ENCODE measurements around the gene KMT2A.
"Not testable (repeated sequence)": the region's sequence is repeated elsewhere in the genome, so short reads cannot be mapped to it uniquely, and the experiment has no call there.

KMT2A gene

DNA sequence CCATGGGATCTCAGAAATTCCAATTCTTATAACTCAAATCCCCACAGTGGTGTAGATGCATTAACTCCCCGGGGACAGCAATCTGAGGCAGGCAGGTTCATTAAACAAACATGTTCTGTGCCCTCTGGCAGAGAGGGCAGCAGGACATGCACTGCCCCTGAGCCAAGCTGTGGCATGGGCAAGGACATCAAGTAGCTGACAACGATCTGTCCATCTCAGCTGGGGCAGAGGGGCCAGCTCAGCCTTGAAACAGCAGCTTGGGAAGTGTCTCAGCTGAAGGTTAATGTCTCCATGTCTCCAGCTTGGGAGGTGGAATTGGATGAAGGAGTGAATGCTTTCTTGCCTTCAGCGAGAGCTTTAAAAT lies 108.3 kb downstream of the KMT2A start:
- FAIRE-seq (no peak), DNase-seq (ENCODE audit: insufficient read length, low spot score) (no peak)
- TF ChIP-seq POLR2A (IDR thresholded peaks at IDR 0.05; ENCODE audit: low read depth, low read length) = no peak

DNA sequence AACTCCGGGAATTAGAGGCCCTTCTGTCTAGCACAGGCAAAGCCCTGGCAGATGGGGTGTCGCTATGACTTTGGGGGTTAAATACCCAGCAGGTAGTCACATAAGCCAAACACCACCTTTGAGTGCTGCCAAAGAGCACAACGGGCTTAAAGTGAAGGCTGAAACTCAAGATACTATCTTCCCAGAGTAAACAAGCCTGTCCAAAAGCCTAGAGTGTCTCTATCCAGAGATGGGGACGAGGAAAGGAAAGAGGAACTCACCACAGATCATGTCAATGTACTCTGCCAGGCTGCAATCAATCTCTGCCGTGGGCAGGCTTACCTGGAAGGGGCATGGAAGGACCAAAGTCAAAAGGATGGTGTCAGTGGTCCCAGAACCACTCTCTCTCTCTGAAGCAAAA lies 109.2 kb downstream of the KMT2A start:
- no peak for FAIRE-seq
- no peak for DNase-seq (ENCODE audit: insufficient read length, low spot score)
- no peak for TF ChIP-seq POLR2A (IDR thresholded peaks at IDR 0.05; ENCODE audit: low read depth, low read length)

DNA sequence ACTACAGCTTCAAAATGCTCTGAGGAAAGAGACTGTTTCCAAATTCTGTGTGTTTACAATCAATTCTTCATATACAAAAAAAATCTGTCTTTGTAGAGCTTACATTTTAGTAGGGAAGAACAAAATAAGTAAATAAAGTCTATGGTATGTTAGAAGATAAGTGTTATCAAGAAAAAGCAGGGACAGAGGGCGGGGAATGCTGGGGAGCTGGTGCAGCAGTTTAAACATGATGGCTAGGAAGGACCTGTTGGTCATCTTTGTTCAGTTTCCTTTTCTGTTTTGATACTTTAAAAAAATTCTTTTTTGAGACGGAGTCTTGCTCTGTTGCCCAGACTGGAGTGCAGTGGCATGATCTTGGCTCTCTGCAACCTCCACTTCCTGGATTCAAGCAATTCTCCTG lies 110.8 kb downstream of the KMT2A start:
- DNase-seq (ENCODE audit: insufficient read length, low spot score) (no peak), FAIRE-seq (no peak)
- no peak for TF ChIP-seq POLR2A (IDR thresholded peaks at IDR 0.05; ENCODE audit: low read depth, low read length)

DNA sequence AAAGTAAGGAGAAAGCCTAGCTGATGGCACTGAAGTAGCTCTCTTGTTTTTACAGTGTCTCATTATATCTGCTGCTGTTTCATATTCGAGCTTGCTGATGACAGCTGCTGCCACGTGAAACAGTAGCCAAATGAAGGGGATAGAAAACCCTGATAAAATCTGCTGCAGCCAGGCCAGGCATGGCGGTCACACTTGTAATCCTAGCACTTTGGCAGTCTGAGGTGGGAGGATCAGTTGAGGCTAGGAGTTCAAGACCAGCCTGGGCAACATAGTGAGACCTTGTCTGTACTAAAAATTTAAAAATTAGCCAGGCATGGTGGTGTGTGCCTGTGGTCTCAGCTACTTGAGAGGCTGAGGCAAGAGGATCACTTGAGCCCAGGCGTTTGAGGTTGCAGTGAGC lies 116.0 kb downstream of the KMT2A start:
- TF ChIP-seq POLR2A (IDR thresholded peaks at IDR 0.05; ENCODE audit: low read depth, low read length) = no peak
- DNase-seq (ENCODE audit: insufficient read length, low spot score) (no peak), FAIRE-seq (no peak)

DNA sequence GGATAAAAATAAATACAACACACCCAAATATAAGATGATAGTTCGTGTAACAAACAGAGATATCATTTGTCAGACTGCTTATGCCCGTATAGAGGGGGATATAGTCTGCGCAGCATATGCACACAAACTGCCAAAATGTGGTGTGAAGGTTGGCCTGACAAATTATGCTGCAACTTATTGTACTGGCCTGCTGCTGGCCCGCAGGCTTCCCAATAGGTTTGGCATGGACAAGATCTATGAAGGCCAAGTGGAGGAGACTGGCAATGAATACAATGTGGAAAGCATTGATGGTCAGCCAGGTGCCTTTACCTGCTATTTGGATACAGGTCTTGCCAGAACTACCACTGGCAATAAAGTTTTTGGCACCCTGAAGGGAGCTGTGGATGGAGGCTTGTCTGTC lies 124.5 kb downstream of the KMT2A start:
- DNase-seq (ENCODE audit: insufficient read length, low spot score) (no peak), FAIRE-seq (no peak)
- TF ChIP-seq POLR2A (IDR thresholded peaks at IDR 0.05; ENCODE audit: low read depth, low read length) = no peak

DNA sequence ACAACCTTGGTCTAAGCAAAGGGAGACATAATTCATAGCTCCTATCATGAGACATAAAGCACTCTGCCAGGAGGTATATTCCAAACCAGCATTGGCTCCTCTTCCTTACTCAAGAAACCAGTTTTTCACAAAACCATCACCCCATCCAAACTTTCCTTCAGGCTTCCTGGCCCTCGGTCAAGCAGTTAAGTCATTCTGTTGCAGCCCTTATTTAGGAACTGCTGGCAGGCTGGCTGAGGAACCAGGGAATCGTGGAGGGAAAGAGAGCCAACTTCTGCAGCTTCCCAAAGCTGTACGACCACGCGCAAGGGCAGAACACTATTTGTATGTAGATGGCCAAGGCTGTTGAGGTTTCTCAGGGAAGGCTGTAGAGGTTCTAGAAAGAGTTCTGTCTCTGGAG lies 128.8 kb downstream of the KMT2A start:
- TF ChIP-seq POLR2A (IDR thresholded peaks at IDR 0.05; ENCODE audit: low read depth, low read length) = no peak
- no peak for FAIRE-seq
- no peak for DNase-seq (ENCODE audit: insufficient read length, low spot score)

DNA sequence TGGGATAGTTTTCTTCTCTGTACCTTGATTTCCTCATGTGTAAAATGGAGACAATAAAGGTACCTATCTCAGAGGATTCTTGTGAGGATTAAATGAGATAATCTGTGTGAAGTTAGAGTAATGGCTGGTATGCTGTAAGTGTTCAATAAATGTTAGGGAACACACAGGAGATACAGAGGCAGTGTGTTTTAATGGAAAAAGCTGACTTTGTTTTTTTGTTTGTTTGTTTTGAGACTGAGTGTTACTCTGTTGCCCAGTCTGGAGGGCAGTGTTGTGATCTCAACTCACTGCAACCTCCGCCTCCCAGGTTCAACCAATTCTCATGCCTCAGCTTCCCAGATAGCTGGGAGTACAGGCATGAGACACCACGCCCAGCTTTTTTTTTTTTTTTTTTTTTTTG lies 133.4 kb downstream of the KMT2A start:
- no peak for FAIRE-seq

DNA sequence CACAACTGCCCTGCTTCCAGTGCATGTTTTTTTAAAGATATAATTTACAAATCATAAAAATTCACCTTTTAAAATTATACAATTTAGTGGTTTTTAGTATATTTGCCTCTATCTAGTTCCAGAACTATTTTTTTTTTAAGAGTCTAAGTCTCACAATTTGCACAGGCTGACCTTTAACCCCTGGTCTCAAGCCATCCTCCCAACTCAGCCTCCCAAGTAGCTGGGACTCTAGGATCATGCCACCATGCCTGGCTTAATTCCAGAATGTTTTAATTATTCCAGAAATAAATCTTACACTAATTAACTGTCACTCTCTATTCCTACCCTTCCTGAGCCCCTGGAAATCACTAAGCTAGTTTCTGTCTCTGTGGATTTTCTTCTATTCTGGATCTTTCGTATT lies 134.5 kb downstream of the KMT2A start:
- FAIRE-seq = no peak
- DNase-seq (ENCODE audit: insufficient read length, low spot score) = no peak
- TF ChIP-seq POLR2A (IDR thresholded peaks at IDR 0.05; ENCODE audit: low read depth, low read length) = no peak

More for the DNA sequence above, 133.4 kb downstream of the KMT2A start:
- no peak for TF ChIP-seq POLR2A (IDR thresholded peaks at IDR 0.05; ENCODE audit: low read depth, low read length)
- no peak for DNase-seq (ENCODE audit: insufficient read length, low spot score)

DNA sequence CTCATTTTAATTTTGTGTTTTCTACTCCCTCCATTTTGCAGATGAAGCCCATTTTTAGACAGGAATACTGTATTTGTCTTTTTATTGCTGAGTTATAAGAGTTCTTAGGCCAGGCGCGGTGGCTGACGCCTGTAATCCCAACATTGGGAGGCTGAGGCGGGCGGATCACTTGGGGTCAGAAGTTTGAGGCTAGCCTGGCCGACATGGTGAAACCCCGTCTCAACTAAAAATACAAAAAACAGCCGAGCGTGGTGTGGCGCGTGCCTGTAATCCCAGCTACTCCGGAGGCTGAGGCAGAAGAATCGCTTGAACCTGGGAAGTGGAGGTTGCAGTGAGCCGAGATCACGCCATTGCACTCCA lies 135.4 kb downstream of the KMT2A start:
- not testable (repeated sequence) for DNase-seq (ENCODE audit: insufficient read length, low spot score); FAIRE-seq

DNA sequence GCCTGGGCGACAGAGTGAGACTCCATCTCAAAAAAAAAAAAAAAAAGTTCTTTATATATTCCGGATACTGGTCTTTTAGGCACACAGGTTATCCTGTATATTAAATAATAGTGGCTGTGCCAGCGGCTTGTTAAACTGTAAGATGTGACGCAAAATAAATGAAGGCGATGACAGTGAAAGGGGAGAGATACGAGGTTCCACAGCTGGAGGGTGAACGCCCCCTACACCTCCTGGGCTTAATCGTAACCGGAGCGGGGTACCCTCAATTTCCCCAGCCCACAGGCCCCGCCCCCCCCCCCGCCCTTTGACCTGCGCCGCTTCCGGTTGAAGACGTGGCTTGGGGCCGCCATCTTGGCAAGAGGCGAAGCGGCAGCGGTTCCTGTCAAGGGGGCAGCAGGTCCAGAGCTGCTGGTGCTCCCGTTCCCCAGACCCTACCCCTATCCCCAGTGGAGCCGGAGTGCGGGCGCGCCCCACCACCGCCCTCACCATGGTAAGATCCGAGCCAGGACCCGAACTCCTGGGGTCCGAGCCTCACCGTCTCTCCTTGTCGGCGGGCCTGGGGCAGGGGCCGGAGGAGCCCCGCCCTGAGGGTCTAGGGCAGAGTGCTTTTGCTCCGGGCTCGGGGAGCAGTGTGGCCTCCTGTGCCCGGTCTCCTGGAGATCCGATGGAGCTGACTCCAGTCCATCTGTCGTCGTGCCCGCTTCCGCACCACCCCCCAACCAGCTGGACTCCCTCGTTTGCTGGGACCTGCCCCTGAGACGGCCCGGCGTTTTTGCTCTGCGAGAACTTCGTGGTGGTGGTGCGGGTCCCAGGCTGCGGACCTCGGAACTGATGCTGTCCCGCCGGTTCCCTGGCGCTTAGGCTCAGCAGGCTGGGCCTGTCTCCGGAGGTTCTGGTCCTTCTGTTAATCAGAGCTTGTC lies 136.0 kb downstream of the KMT2A start, which contains the start of gene ARCN1:
Gene ARCN1 (plus strand): TSS at position 349 of the 920 bp plus-strand sequence. CDS start 139 bp downstream, at position 488.
- peak; percentile 59 for TF ChIP-seq POLR2A (IDR thresholded peaks at IDR 0.05; ENCODE audit: low read depth, low read length)
- DNase-seq (ENCODE audit: insufficient read length, low spot score) (peak; percentile 42), FAIRE-seq (no peak)

DNA sequence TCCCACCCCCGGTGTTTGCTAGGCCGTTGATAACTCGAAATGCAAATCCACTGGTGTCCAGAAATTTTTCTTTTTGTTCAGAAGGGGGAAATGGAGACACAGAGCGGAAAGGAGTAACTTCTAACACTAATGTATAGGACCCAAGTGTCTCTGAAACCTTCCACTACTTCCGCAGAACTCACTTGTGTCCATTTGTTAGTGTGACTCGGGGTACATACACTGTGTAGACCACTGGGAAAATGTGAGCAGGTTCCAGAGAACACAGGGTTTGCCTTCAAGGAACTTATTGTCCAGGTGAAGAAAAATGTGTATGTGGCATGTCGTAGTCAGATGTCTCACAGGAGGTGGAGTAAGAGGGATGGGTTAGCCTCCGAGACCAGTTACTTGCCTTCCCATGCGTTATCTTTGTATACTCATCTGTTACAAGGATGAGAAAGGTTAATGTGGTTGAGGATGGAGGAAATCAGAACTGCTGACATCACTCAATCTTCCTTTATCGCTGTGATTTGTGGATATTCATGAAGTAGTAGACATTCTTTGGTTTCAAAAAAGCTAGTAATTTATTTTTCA lies 136.8 kb downstream of the KMT2A start:
- TF ChIP-seq POLR2A (IDR thresholded peaks at IDR 0.05; ENCODE audit: low read depth, low read length) = no peak
- DNase-seq (ENCODE audit: insufficient read length, low spot score) = no peak
- peak; percentile 45 for FAIRE-seq

DNA sequence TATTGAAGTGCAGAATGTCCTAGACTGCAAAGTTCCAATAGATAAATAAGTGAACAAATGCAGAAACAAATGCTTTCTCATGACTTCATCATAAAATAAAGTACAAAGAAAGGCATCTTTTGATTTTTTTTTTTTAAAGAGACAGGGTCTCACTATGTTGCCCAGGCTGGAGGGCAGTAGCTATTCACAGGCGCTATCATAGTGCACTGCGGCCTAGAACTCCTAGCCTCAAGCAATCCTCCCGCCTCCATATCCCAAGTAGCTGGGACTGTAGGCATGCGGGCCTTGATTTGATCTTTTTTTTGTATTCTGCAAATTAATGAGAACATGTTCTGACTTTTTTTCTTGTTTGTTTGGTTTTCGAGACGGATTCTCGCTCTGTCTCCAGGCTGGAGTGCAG lies 138.3 kb downstream of the KMT2A start:
- FAIRE-seq = no peak
- no peak for TF ChIP-seq POLR2A (IDR thresholded peaks at IDR 0.05; ENCODE audit: low read depth, low read length)
- DNase-seq (ENCODE audit: insufficient read length, low spot score) = no peak
